ENCODE measurements around the gene MFSD11.

- TF ChIP-seq CTCF (IDR thresholded peaks at IDR 0.05) (no peak), POLR2A (IDR thresholded peaks at IDR 0.05) (no peak), EP300 (IDR thresholded peaks at IDR 0.05) (no peak), POLR2AphosphoS5 (IDR thresholded peaks at IDR 0.05) (no peak)
These were observed 540 bp downstream of the MFSD11 start for GRCh38 chr17:76738468-76738850.
